Measurements from ENCODE around the gene C17orf113. TPM values are rescaled to one million over a fixed set of nuclear protein-coding genes. Genes with fewer than 3 reads are reported as not detected.
A peak's percentile ranks its signal among the peaks of the same experiment; 100 is the strongest.

Gene C17orf113
- total RNA-seq, 4 donors from 2014 or later = 1.2 to 2.9 (median 2.1) TPM

- TF ChIP-seq EP300 (IDR thresholded peaks at IDR 0.05) (no peak), POLR2A (IDR thresholded peaks at IDR 0.05) (no peak), CTCF (IDR thresholded peaks at IDR 0.05) (no peak)
- 90 to 94% methylated on average over 19 to 20 of the region's 20 CpGs for WGBS, 2 donors
- no peak for DNase-seq (ENCODE audit: low spot score in 2 of 2)
These were observed 7.6 kb downstream of the C17orf113 start for GRCh38 chr17:42042598-42043319.

GRCh38 chr17:42041619-42042018 is 8.8 kb downstream of the C17orf113 start:
- DNase-seq (ENCODE audit: low spot score in 2 of 2) = no peak
- peaks cover 0 to 15% (median 0%) of the 10 kb centered on the region in 3 donors for H3K36me3 ChIP-seq
- no peak overlapping the region for H3K27ac ChIP-seq
- no peaks in the 10 kb centered on the region for H3K27me3 ChIP-seq
- no peak for TF ChIP-seq CTCF (IDR thresholded peaks at IDR 0.05)
- no peak for TF ChIP-seq POLR2A (IDR thresholded peaks at IDR 0.05)
- TF ChIP-seq EP300 (IDR thresholded peaks at IDR 0.05) = no peak
- peaks cover 0 to 6% (median 2%) of the 10 kb centered on the region in 4 donors for H3K4me1 ChIP-seq
- H3K4me3 ChIP-seq = no peak overlapping the region
- no peaks in the 10 kb centered on the region for H3K9me3 ChIP-seq

More at GRCh38 chr17:42042598-42043319, 7.6 kb downstream of the C17orf113 start:
- peaks cover 0 to 6% (median 2%) of the 10 kb centered on the region in 4 donors for H3K4me1 ChIP-seq
- no peaks in the 10 kb centered on the region for H3K27me3 ChIP-seq
- H3K27ac ChIP-seq = no peak overlapping the region
- H3K4me3 ChIP-seq = no peak overlapping the region
- H3K36me3 ChIP-seq = peaks cover 0 to 15% (median 0%) of the 10 kb centered on the region in 3 donors
- H3K9me3 ChIP-seq = no peaks in the 10 kb centered on the region

GRCh38 chr17:42040818-42041217 is 9.6 kb downstream of the C17orf113 start:
- WGBS, 2 donors = 90 to 98% methylated on average over 4 to 6 of the region's 10 CpGs
- H3K4me3 ChIP-seq = no peak overlapping the region
- no peaks in the 10 kb centered on the region for H3K27me3 ChIP-seq
- H3K9me3 ChIP-seq = no peaks in the 10 kb centered on the region
- H3K36me3 ChIP-seq = peaks cover 0 to 15% (median 0%) of the 10 kb centered on the region in 3 donors
- no peak overlapping the region for H3K27ac ChIP-seq
- H3K4me1 ChIP-seq = peaks cover 0 to 6% (median 2%) of the 10 kb centered on the region in 4 donors
- no peak for DNase-seq (ENCODE audit: low spot score in 2 of 2)
- TF ChIP-seq CTCF (IDR thresholded peaks at IDR 0.05) (no peak), POLR2A (IDR thresholded peaks at IDR 0.05) (no peak), EP300 (IDR thresholded peaks at IDR 0.05) (no peak)

- H3K4me3 ChIP-seq = peak overlapping the region in 1 of 4 donors; percentile 10
- peaks cover 0 to 15% (median 0%) of the 10 kb centered on the region in 3 donors for H3K36me3 ChIP-seq
- no peaks in the 10 kb centered on the region for H3K27me3 ChIP-seq
- H3K4me1 ChIP-seq = peaks cover 0 to 6% (median 2%) of the 10 kb centered on the region in 4 donors
- TF ChIP-seq POLR2A (IDR thresholded peaks at IDR 0.05) (no peak), CTCF (IDR thresholded peaks at IDR 0.05) (no peak), EP300 (IDR thresholded peaks at IDR 0.05) (no peak)
- H3K9me3 ChIP-seq = no peaks in the 10 kb centered on the region
- no peak overlapping the region for H3K27ac ChIP-seq
- no peak for DNase-seq (ENCODE audit: low spot score in 2 of 2)
- 45 to 85% methylated on average over 13 to 23 of the region's 77 CpGs for WGBS, 2 donors
These were observed 10.3 kb downstream of the C17orf113 start for GRCh38 chr17:42039794-42040763.
